ENCODE measurements around the gene EYS. TPM values are rescaled to one million over a fixed set of nuclear protein-coding genes. Genes with fewer than 3 reads are reported as not detected.

The EYS gene
- polyA plus RNA-seq, 1 of the 3 experiments (the other 2 are of a cell fraction) = 0.05 TPM

DNA sequence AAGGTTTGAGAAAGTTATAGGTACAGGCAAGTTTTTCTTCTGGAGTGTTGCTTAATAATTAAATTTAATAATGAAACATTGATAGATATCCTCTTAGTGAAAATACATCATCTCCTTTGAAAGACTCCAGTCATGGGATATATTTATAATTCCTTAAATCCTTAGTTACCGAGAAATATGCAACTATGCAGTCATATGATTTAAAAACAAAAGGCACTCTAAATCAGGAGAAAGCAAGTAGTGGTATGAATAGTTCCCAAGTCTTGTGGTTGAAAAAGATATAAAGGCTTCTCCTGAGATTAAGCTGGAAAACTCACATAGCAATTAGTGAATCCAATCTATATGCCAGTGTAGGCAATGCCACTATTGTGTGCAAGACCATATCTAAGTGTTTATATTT is 475.4 kb downstream of the EYS start:
- no peak for DNase-seq
- Histone ChIP-seq H3K9ac (no peak overlapping the region), H3F3A (replicated peaks; ENCODE audit: insufficient read depth) (no peaks in the 10 kb centered on the region), H3K9me2 (no peaks in the 10 kb centered on the region), H3K4me2 (no peak overlapping the region), H3K27me3 (ENCODE audit: insufficient read depth) (no peaks in the 10 kb centered on the region), H2AFZ (ENCODE audit: low read depth) (no peak overlapping the region), H3K36me3 (replicated peaks in 1 of 2; ENCODE audit: control insufficient read depth in 1 of 2, insufficient read depth in 2 of 2, low read length in 1 of 2) (no peaks in the 10 kb centered on the region), H3K9me3 (no peaks in the 10 kb centered on the region), H3K79me2 (ENCODE audit: insufficient read depth) (no peaks in the 10 kb centered on the region), H4K20me1 (ENCODE audit: insufficient read depth) (no peaks in the 10 kb centered on the region), H3K4me3 (ENCODE audit: low read depth in 2 of 2, low read length in 1 of 2) (no peak overlapping the region), H3K4me1 (ENCODE audit: control insufficient read depth in 1 of 2, insufficient read depth in 2 of 2, low read depth in 1 of 2, low read length in 1 of 2) (no peaks in the 10 kb centered on the region), H3K27ac (ENCODE audit: low read depth in 2 of 2, low read length in 1 of 2) (no peak overlapping the region)
- ChIA-PET POLR2A (no interaction called here), CTCF (no interaction called here)
- TF ChIP-seq RAD21 (IDR thresholded peaks at IDR 0.05; ENCODE audit: low read length) = no peak
- WGBS (ENCODE audit: low lambda C conversion rate) = 70% methylated on average over 1 of the region's 1 CpG

DNA sequence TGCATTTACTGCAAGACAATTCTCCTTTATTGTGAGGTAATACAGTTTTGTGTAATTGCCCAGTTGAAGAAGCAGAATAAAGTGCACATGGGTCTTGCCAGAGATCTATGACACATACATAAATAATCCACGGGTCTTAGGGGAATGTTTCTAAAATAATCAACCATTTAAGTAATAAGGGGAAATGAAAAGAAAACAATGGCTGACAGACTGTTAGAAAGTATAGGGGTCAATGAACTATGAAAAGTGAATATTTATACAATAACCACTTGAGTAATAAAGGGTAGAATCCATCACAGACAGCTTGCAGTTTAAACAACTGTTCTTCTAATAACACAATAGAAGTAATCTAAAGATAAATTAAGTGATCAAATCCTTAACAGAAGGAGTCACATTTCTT is 477.2 kb downstream of the EYS start:
- H3K9me3 ChIP-seq = no peaks in the 10 kb centered on the region
- no peaks in the 10 kb centered on the region for H3F3A ChIP-seq (replicated peaks; ENCODE audit: insufficient read depth)
- H3K79me2 ChIP-seq (ENCODE audit: insufficient read depth) = no peaks in the 10 kb centered on the region
- no peaks in the 10 kb centered on the region for H3K27me3 ChIP-seq (ENCODE audit: insufficient read depth)
- no peak overlapping the region for H3K4me3 ChIP-seq (ENCODE audit: low read depth in 2 of 2, low read length in 1 of 2)
- H3K9ac ChIP-seq = no peak overlapping the region
- H3K4me2 ChIP-seq = no peak overlapping the region
- no peaks in the 10 kb centered on the region for H3K9me2 ChIP-seq
- POLR2A ChIA-PET = no interaction called here
- WGBS (ENCODE audit: low lambda C conversion rate) = 0% methylated on average over 1 of the region's 1 CpG
- CTCF ChIA-PET = no interaction called here
- no peak overlapping the region for H3K27ac ChIP-seq (ENCODE audit: low read depth in 2 of 2, low read length in 1 of 2)
- H4K20me1 ChIP-seq (ENCODE audit: insufficient read depth) = no peaks in the 10 kb centered on the region
- TF ChIP-seq ELF1 (IDR thresholded peaks at IDR 0.05) = no peak
- no peak for TF ChIP-seq NFIC (IDR thresholded peaks at IDR 0.05; ENCODE audit: borderline replicate concordance)
- TF ChIP-seq FOSL2 (IDR thresholded peaks at IDR 0.05; ENCODE audit: borderline replicate concordance, low read depth) = no peak
- TF ChIP-seq MEF2A (IDR thresholded peaks at IDR 0.05; ENCODE audit: borderline replicate concordance, low read depth) = no peak
- no peak for TF ChIP-seq TCF12 (IDR thresholded peaks at IDR 0.05)
- TF ChIP-seq GATA2 (CRISPR knock-in tag; IDR thresholded peaks at IDR 0.05) = no peak
- TF ChIP-seq TEAD4 (IDR thresholded peaks at IDR 0.05; ENCODE audit: borderline replicate concordance, insufficient read depth) = no peak
- no peak for TF ChIP-seq JUND (IDR thresholded peaks at IDR 0.05)
- TF ChIP-seq MXI1 (IDR thresholded peaks at IDR 0.05; ENCODE audit: low read depth, low read length) = no peak
- TF ChIP-seq POLR2AphosphoS5 (IDR thresholded peaks at IDR 0.05; ENCODE audit: low read depth, low read length) = no peak
- no peak for TF ChIP-seq GABPA (IDR thresholded peaks at IDR 0.05; ENCODE audit: low read depth)
- TF ChIP-seq TAF1 (IDR thresholded peaks at IDR 0.05; ENCODE audit: borderline replicate concordance, low read depth, low read length) = no peak
- no peak for TF ChIP-seq CHD2 (IDR thresholded peaks at IDR 0.05; ENCODE audit: low read length, partially characterized antibody)
- TF ChIP-seq EP300 (IDR thresholded peaks at IDR 0.05; ENCODE audit: borderline replicate concordance in 1 of 2, low read depth in 1 of 2, low read length in 1 of 2) = no peak
- TF ChIP-seq NRF1 (IDR thresholded peaks at IDR 0.05; ENCODE audit: low read depth, low read length) = no peak
- TF ChIP-seq, protein P1, sequence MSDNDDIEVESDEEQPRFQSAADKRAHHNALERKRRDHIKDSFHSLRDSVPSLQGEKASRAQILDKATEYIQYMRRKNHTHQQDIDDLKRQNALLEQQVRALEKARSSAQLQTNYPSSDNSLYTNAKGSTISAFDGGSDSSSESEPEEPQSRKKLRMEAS (IDR thresholded peaks at IDR 0.05; ENCODE audit: low read depth) = no peak
- TF ChIP-seq EZH2phosphoT487 (IDR thresholded peaks at IDR 0.05; ENCODE audit: borderline replicate concordance, low read depth) = no peak
- no peak for TF ChIP-seq YY1 (IDR thresholded peaks at IDR 0.05; ENCODE audit: low read depth)
- TF ChIP-seq, protein P2, sequence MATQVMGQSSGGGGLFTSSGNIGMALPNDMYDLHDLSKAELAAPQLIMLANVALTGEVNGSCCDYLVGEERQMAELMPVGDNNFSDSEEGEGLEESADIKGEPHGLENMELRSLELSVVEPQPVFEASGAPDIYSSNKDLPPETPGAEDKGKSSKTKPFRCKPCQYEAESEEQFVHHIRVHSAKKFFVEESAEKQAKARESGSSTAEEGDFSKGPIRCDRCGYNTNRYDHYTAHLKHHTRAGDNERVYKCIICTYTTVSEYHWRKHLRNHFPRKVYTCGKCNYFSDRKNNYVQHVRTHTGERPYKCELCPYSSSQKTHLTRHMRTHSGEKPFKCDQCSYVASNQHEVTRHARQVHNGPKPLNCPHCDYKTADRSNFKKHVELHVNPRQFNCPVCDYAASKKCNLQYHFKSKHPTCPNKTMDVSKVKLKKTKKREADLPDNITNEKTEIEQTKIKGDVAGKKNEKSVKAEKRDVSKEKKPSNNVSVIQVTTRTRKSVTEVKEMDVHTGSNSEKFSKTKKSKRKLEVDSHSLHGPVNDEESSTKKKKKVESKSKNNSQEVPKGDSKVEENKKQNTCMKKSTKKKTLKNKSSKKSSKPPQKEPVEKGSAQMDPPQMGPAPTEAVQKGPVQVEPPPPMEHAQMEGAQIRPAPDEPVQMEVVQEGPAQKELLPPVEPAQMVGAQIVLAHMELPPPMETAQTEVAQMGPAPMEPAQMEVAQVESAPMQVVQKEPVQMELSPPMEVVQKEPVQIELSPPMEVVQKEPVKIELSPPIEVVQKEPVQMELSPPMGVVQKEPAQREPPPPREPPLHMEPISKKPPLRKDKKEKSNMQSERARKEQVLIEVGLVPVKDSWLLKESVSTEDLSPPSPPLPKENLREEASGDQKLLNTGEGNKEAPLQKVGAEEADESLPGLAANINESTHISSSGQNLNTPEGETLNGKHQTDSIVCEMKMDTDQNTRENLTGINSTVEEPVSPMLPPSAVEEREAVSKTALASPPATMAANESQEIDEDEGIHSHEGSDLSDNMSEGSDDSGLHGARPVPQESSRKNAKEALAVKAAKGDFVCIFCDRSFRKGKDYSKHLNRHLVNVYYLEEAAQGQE (IDR thresholded peaks at IDR 0.05; ENCODE audit: low read depth, low read length) = no peak
- no peaks in the 10 kb centered on the region for H3K4me1 ChIP-seq (ENCODE audit: control insufficient read depth in 1 of 2, insufficient read depth in 2 of 2, low read depth in 1 of 2, low read length in 1 of 2)
- DNase-seq = no peak
- no peaks in the 10 kb centered on the region for H3K36me3 ChIP-seq (replicated peaks in 1 of 2; ENCODE audit: control insufficient read depth in 1 of 2, insufficient read depth in 2 of 2, low read length in 1 of 2)
- no peak overlapping the region for H2AFZ ChIP-seq (ENCODE audit: low read depth)

All from SK-N-SH (cell line).